Suprapubic skin (tissue), 4 donors: Measurements from ENCODE around the gene KLHL33. TPM values are rescaled to one million over a fixed set of nuclear protein-coding genes. Genes with fewer than 3 reads are reported as not detected.
"Not testable (repeated sequence)": the region's sequence is repeated elsewhere in the genome, so short reads cannot be mapped to it uniquely, and the experiment has no call there.

Source experiments
- DNase-seq, 2 donors: peaks; one replicate each; pipeline ENCODE4 v3.0.0-alpha.2; 2019; ENCODE audit warnings: low spot score in 2 of 2
- H3K27ac ChIP-seq: fragments of 200-600 bp; sonication (generic); one replicate; pipeline ENCODE4 v1.5.1; 2019
- H3K27me3 ChIP-seq: fragments of 200-600 bp; sonication (generic); one replicate; pipeline ENCODE4 v1.5.1; 2019
- H3K36me3 ChIP-seq: fragments of 200-600 bp; sonication (generic); one replicate; pipeline ENCODE4 v1.5.1; 2019
- H3K4me1 ChIP-seq: fragments of 200-600 bp; sonication (generic); one replicate; pipeline ENCODE4 v1.5.1; 2019
- H3K4me3 ChIP-seq: fragments of 200-600 bp; sonication (generic); one replicate; pipeline ENCODE4 v1.5.1; 2019; ENCODE audit warnings: mild to moderate bottlenecking
- H3K9me3 ChIP-seq: fragments of 200-600 bp; sonication (generic); one replicate; pipeline ENCODE4 v1.5.1; 2019
- CTCF ChIP-seq, 2 donors: fragments of 200-600 bp in 1 of 2; fragments of 450-650 bp in 1 of 2; sonication (generic) in 1 of 2; IDR thresholded peaks; one replicate each; pipeline ENCODE4 v1.5.1; 2016 to 2019; ENCODE audit warnings: antibody characterized with exemption in 2 of 2, mild to moderate bottlenecking in 1 of 2, moderate library complexity in 1 of 2
- EP300 ChIP-seq: sonication (generic); formaldehyde crosslinking; IDR thresholded peaks from one replicate; pipeline ENCODE4 v1.6.1; 2017; ENCODE audit warnings: antibody characterized with exemption
- POLR2A ChIP-seq, 2 donors: fragments of 450-650 bp; IDR thresholded peaks; one replicate each; pipeline ENCODE4 v1.6.1; 2017; ENCODE audit warnings: antibody characterized with exemption in 2 of 2, mild to moderate bottlenecking in 2 of 2, moderate library complexity in 2 of 2
- POLR2AphosphoS5 ChIP-seq, 3 donors: sonication (generic); formaldehyde crosslinking; IDR thresholded peaks; one replicate each; pipeline ENCODE4 v1.6.1; 2017; ENCODE audit warnings: antibody characterized with exemption in 3 of 3
- WGBS: methylation state at CpG from one replicate; pipeline ENCODE4 v1.1.5; 2018; 5-methylcytosine and 5-hydroxymethylcytosine counted together
- total RNA-seq, 4 donors: library from RNA; depleted of rRNA; stranded (reverse); fragments of >200 nt; gene quantifications; one replicate each; pipeline ENCODE4 v1.1.0, GENCODE V29; 2016

The KLHL33 gene
- total RNA-seq, 4 donors from 2014 or later = 0.08 TPM; not detected in 3

DNA sequence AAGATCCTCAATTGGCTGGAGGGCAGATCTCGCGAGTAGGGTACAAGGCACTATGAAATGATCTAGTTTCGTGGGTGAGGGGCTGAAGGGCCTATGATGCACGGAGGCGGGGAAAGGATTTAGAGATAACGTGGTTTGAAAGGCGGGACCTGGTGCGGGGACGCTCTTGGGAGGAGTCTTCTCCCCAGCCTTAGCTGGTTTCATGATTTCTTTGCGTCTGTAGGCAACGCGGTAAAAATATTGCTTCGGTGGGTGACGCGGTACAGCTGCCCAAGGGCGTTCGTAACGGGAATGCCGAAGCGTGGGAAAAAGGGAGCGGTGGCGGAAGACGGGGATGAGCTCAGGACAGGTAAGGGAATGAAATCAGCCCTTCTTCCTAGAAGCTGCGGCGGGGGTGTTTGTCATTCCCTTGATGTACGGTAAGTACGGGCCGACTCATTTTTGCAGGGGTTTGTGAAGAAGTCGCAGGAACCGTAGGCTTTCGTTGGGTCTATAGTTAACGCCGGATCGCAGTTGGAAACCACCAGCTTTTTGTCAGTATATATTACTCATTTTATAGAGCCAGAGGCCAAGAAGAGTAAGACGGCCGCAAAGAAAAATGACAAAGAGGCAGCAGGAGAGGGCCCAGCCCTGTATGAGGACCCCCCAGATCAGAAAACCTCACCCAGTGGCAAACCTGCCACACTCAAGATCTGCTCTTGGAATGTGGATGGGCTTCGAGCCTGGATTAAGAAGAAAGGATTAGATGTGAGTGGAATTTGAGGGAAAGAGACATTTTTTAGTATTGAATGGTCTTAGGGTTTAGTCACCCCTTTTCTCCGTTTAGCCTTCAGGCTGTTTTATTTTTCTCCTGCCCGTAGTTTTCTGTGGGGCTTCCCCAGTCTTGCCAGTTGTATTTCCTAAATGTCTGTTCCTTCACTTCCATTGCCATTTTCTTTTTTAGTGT, 19.7 kb upstream of the KLHL33 start:
- no peak for TF ChIP-seq POLR2A (IDR thresholded peaks at IDR 0.05)
- no peak for TF ChIP-seq CTCF (IDR thresholded peaks at IDR 0.05)
- no peak for TF ChIP-seq POLR2AphosphoS5 (IDR thresholded peaks at IDR 0.05)
- TF ChIP-seq EP300 = no peak
- no peaks in the 10 kb centered on the region for H3K27me3 ChIP-seq
- no peaks in the 10 kb centered on the region for H3K9me3 ChIP-seq
- peaks cover 43% of the 10 kb centered on the region for H3K36me3 ChIP-seq
- peak overlapping the region; percentile 92 for H3K27ac ChIP-seq
- 1% methylated on average over 39 of the region's 39 CpGs for WGBS
- peak in 1 of 2 donors; percentile 78 for DNase-seq
- peaks cover 35% of the 10 kb centered on the region for H3K4me1 ChIP-seq
- peak overlapping the region; percentile 57 for H3K4me3 ChIP-seq

GRCh38 chr14:20454516-20455354, 18.8 kb upstream of the KLHL33 start, which contains the start of the genes APEX1 and OSGEP:
Gene APEX1, plus strand, starts transcription at chr14:20455226. Its CDS starts 420 bp downstream, at chr14:20455646.
Gene OSGEP, minus strand, starts transcription at chr14:20454812. Its CDS starts 129 bp downstream, at chr14:20454683.
- no peaks in the 10 kb centered on the region for H3K9me3 ChIP-seq
- peaks cover 27% of the 10 kb centered on the region for H3K4me1 ChIP-seq
- 0% methylated on average over 26 of the region's 56 CpGs for WGBS
- TF ChIP-seq POLR2A (IDR thresholded peaks at IDR 0.05) (peak; percentile 20 to 69), POLR2AphosphoS5 (IDR thresholded peaks at IDR 0.05) (peak; percentile 53 to 81 (median 61)), CTCF (IDR thresholded peaks at IDR 0.05) (no peak)
- H3K27me3 ChIP-seq = no peaks in the 10 kb centered on the region
- H3K4me3 ChIP-seq = peak within 1 kb of the TSS; percentile 57
- H3K36me3 ChIP-seq = peaks cover 52% of the 10 kb centered on the region
- peak within 1 kb of the TSS; percentile 92 for H3K27ac ChIP-seq
- peak; percentile 100 for DNase-seq

- not testable (repeated sequence) for H3K27ac ChIP-seq
- WGBS = 95% methylated on average over 8 of the region's 8 CpGs
- peaks cover 57% of the 10 kb centered on the region for H3K36me3 ChIP-seq
Observed at GRCh38 chr14:20452831-20453230, 16.9 kb upstream of the KLHL33 start.

DNA sequence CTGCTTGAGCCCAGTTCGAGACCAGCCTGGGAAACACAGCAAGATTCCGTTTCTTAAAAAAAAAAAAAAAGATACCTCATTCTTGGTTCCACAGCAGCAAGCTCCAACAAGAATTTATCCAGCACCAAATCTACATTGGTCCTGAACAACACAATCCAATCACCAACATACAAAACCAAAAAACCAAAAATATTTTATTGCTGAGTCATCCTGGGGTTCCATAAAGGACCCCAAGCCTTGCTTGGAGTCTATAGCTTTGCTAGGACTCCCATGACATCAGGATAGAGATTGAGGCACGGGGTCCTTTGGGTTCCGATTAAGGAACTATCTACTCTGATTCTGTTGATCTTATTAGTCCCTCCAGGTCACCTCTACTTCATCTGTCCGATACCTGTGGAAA, 10.9 kb upstream of the KLHL33 start:
- 96% methylated on average over 5 of the region's 5 CpGs for WGBS
- peak in 1 of 2 donors; percentile 5 for DNase-seq

More at GRCh38 chr14:20452831-20453230, 16.9 kb upstream of the KLHL33 start:
- not testable (repeated sequence) for H3K27me3 ChIP-seq, H3K9me3 ChIP-seq, H3K4me3 ChIP-seq
- peaks cover 26% of the 10 kb centered on the region for H3K4me1 ChIP-seq
- DNase-seq = peak in 1 of 2 donors; percentile 7

DNA sequence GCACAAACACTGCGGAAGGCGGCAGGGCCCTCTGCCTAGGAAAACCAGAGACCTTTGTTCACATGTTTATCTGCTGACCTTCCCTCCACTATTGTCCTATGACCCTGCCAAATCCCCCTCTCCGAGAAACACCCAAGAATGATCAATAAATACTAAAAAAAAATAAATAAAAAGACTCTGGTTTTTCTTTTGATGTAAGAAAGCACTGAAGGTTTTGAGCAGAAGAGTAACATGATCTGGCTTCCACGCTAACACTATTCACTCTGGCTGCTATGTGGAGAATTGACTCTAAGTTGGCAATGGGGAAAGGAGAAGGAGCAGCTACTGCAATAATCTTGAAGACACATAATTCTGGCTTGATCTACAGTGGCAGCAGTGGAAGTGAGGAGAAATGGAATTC, 7.7 kb upstream of the KLHL33 start:
- not testable (repeated sequence) for H3K27me3 ChIP-seq, H3K4me1 ChIP-seq, H3K4me3 ChIP-seq, DNase-seq, H3K27ac ChIP-seq, H3K9me3 ChIP-seq
- H3K36me3 ChIP-seq = peaks cover 36% of the 10 kb centered on the region
- WGBS = 62% methylated on average over 4 of the region's 4 CpGs

More for the DNA sequence above, 10.9 kb upstream of the KLHL33 start:
- H3K9me3 ChIP-seq = no peaks in the 10 kb centered on the region
- H3K4me3 ChIP-seq = no peak overlapping the region
- TF ChIP-seq CTCF (IDR thresholded peaks at IDR 0.05) = no peak
- TF ChIP-seq POLR2AphosphoS5 (IDR thresholded peaks at IDR 0.05) = no peak
- TF ChIP-seq EP300 = no peak
- no peak for TF ChIP-seq POLR2A (IDR thresholded peaks at IDR 0.05)
- H3K27ac ChIP-seq = no peak overlapping the region
- no peaks in the 10 kb centered on the region for H3K4me1 ChIP-seq
- peaks cover 68% of the 10 kb centered on the region for H3K36me3 ChIP-seq
- no peaks in the 10 kb centered on the region for H3K27me3 ChIP-seq

- Histone ChIP-seq H3K27me3 (no peaks in the 10 kb centered on the region), H3K27ac (no peak overlapping the region), H3K4me1 (peaks cover 2% of the 10 kb centered on the region), H3K36me3 (peaks cover 14% of the 10 kb centered on the region), H3K4me3 (no peak overlapping the region), H3K9me3 (no peaks in the 10 kb centered on the region)
- WGBS = 88% methylated on average over 2 of the region's 2 CpGs
- DNase-seq = no peak
- TF ChIP-seq CTCF (IDR thresholded peaks at IDR 0.05) = no peak
- no peak for TF ChIP-seq POLR2AphosphoS5 (IDR thresholded peaks at IDR 0.05)
- TF ChIP-seq POLR2A (IDR thresholded peaks at IDR 0.05) = no peak
- TF ChIP-seq EP300 = no peak
Observed at GRCh38 chr14:20441461-20441860, 5.5 kb upstream of the KLHL33 start.
